Brain pericyte (primary cell): ENCODE data around the gene RARG.
"Not testable (repeated sequence)": the region's sequence is repeated elsewhere in the genome, so short reads cannot be mapped to it uniquely, and the experiment has no call there.

Experiments used
- DNase-seq: peaks from one replicate; pipeline ENCODE4 v3.0.0-alpha.2; 2012; ENCODE audit warnings: low read depth, low spot score

Gene RARG

DNA sequence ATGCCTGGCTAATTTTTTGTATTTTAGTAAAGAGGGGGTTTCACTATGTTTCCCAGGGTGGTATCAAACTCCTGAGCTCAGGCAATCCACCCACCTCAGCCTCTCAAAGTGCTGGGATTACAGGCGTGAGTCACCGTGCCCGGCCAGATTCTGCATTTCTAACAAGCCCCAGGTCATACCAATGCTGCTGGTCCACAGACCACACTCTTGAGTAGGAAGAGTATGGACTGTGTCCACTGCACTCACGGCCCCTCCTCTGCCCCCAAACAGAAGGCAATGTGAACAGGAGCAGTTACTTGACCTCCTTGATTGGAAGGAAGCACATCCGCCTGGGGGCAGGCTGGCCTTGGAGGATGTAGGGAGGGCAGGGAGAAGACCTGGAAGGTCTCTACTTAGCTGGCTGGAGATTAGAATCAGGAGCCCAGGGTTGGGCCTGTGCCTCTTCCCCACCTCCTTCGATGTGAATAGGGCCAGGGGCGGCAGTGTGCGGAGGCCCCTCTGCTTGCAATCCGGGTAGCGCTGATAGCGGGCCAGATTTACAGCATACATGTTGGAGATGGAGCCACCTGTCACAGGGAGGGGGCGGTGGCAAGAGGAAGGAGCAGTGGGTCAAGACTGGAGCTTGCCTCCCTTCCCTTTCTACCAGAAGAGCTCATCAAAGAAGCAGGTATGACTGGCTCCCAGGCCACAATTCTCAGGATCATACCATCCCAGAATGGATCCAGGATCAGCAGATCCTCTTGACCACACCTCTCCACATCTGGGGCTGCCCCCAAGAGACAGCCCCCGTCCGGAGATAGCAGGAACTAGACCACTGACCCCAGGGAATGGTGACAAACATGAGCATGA lies 60.9 kb downstream of the RARG start:
- no peak for DNase-seq

DNA sequence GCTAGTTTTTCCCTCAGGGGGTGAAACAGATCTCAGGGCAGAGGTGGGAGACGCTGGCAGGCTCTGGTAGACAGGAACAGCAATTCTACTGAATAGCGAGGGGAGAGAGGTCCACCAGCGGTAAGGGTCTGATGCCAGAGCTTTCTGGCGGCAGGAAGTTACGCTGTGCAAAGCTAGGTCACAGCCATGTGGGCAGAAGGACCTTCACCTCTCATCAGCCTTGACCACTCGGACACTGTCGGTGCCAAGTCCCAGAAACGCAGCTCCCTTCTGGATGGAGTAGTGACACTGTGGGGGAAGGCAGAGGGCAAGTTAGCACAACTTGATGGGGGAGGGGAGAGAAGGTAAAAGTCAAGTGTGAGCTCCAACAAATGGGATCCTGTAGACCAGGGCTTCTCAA lies 61.8 kb downstream of the RARG start:
- no peak for DNase-seq

DNA sequence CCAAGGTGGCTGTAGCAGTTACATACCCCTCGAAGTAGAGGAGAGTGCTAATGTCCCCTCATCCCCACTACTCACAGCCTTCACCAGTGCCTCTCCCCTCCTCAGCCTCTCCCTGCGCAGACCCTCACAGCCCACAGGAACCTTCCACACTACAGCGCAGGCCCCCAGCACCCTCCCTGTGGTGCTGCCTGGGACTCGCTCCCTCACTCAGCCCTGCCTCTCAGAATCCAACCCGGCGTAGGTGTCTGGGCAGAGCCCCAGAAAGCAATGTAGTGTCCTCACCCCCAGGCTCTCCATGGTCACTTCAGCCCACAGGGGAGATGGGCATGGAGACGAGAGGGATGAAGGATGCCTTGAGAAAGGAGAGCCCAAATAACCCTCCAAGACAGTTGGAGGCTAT lies 62.4 kb downstream of the RARG start:
- DNase-seq, result no peak

DNA sequence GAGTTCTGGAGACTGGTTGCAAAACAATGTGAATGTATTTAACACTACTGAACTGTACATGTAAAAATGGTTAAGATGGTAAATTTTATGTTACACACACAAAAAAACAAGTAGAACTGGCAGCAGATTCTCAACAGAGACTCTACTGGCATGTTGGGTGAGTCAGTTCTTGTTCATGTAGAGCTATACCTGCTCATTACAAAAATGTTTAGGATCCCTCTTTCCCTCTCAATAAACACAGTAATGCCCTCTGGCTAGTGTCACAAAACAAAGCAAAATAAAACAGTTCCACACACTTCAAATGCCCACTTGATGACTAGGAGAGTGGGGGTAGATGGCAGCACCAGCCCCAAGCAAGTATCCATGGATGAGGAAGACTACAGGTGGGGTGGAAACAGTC lies 65.2 kb downstream of the RARG start:
- no peak for DNase-seq

DNA sequence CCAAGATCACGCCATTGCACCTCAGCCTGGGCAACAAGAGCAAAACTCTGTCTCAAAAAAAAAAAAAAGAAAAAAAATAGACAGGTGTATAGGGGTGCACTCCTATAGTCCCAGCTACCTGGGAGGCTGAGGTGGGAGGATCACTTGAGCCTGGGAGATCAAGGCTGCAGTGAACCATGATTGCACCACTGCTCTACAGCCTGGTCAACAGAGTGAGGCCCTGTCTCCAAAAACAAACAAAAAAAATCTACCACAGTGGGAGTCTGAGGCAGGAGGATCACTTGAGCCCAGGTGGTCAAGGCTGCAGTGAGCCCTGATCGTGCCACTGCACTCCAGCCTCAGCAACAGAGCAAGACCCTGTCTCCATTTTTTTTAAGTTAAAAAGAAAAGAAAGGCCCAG lies 69.0 kb downstream of the RARG start:
- not testable (repeated sequence) for DNase-seq

DNA sequence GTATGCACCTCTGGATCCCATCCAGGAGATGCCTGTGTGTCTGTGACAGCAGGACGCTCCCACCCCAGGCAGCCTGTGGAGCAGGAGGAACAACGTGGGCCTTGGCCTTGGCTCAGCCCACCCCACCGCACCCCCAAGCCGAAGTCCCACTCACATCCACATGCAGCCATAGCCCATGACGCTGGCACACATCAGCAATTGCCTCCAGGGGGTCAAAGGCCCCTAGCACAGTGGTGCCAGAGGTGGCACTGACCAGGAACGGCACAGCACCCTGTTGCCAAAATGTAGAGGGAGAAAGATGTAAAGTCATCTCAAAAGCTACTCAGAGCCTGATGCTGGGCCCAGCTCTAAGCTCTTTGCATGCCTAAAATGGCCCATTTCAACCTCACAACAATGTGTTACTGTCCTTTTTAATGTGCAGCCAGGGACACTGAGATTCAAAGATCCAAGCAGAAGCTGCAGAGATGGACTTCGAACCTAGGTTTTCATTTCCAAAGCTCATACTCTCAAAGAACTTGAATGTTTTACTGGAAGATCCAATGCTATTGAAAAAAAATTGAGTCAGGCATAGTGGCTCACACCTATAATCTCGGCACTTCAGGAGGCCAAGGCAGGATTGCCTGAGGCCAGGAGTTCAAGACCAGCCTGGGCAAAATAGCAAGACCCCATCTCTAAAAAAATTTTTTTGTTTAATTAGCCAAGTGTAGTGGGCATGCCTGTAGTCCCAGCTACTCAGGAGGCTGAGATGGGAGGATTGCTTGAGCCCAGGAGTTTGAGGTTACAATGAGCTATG lies 70.7 kb downstream of the RARG start:
- no peak for DNase-seq

DNA sequence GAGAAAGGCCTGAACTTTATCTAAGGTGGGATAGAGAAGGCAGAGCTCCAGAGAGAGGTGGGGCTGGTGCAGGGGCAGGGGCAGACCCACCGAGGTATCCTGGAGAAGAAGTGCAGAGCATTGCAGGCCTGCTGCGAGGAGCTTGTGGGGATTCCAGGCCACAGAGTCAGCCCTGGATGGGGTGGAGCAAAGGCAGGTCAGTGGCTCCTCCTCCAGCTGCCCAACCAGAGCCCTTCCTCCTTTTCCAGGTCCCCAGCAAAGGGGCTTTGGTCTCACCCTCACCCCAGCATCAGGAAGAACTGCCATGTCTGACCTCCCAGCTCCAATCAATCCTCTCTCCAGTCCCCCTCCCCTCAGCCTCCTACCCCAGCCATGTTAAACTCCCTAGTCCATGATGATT lies 71.3 kb downstream of the RARG start:
- no peak for DNase-seq
